OCI-LY7 (cell line): ENCODE data around the gene YY1. TPM values are rescaled to one million over a fixed set of nuclear protein-coding genes. Genes with fewer than 3 reads are reported as not detected.
A peak's percentile ranks its signal among the peaks of the same experiment; 100 is the strongest.

ENCODE experiments used
- BruUV-seq: library from RNA; stranded (reverse); fragments of 400-500 nt; replicated peaks from 2 replicates; lab custom pipeline; 2021; lab: Mats Ljungman, UMichigan
- CTCF ChIA-PET: fragments of 300-600 bp; sonication (Branson Sonifier 250); formaldehyde crosslinking; loops from one replicate; lab custom pipeline; 2022; ENCODE audit warnings: antibody characterized with exemption; ENCODE audit not compliant: unreplicated experiment; lab: Charles Lee
- POLR2A ChIA-PET: fragments of 300-600 bp; sonication (Branson Sonifier 250); formaldehyde crosslinking; loops from one replicate; lab custom pipeline; 2022; ENCODE audit warnings: antibody characterized with exemption; lab: Charles Lee
- DNase-seq: peaks from one replicate; pipeline ENCODE4 v3.0.0-alpha.2; 2015; ENCODE audit warnings: low spot score
- H2AFZ ChIP-seq: fragments of 200-600 bp; sonication (generic), shearing (Covaris generic); 2 replicates; pipeline ENCODE4 v1.6.1; 2014; ENCODE audit warnings: mild to moderate bottlenecking, antibody characterized with exemption, low read length, moderate library complexity
- H3K27ac ChIP-seq: fragments of 200-600 bp; sonication (generic); 2 replicates; pipeline ENCODE4 v1.5.1; 2014; ENCODE audit warnings: mixed run types, low read depth, mild to moderate bottlenecking, moderate library complexity, low read length, inconsistent platforms; ENCODE audit not compliant: poor library complexity, severe bottlenecking
- H3K36me3 ChIP-seq: fragments of 200-600 bp; sonication (generic); 2 replicates; pipeline ENCODE4 v1.6.1; 2014; ENCODE audit warnings: mild to moderate bottlenecking, antibody characterized with exemption, low read length, moderate library complexity, mixed read lengths; ENCODE audit not compliant: insufficient read depth
- H3K4me1 ChIP-seq: fragments of 200-600 bp; sonication (generic); 2 replicates; pipeline ENCODE4 v1.5.1; 2014; ENCODE audit warnings: mild to moderate bottlenecking, low read length; ENCODE audit not compliant: insufficient read depth, poor library complexity, severe bottlenecking
- H3K4me2 ChIP-seq: fragments of 200-600 bp; sonication (generic); 2 replicates; pipeline ENCODE4 v1.6.1; 2014; ENCODE audit warnings: mild to moderate bottlenecking, low read length
- H3K4me3 ChIP-seq: fragments of 200-600 bp; sonication (generic); 2 replicates; pipeline ENCODE4 v1.5.1; 2014; ENCODE audit warnings: mild to moderate bottlenecking, low read depth, low read length; ENCODE audit not compliant: poor library complexity, severe bottlenecking
- H3K79me2 ChIP-seq: fragments of 200-600 bp; sonication (generic); 2 replicates; pipeline ENCODE4 v1.6.1; 2016; ENCODE audit warnings: low read depth, mild to moderate bottlenecking, low read length, moderate library complexity, mixed read lengths; ENCODE audit not compliant: insufficient read depth
- H3K9me2 ChIP-seq: fragments of 200-600 bp; sonication (generic); 2 replicates; pipeline ENCODE4 v1.6.1; 2016; ENCODE audit warnings: mild to moderate bottlenecking, low read length, mixed read lengths; ENCODE audit not compliant: insufficient read depth
- H3K9me3 ChIP-seq: fragments of 200-600 bp; sonication (generic); 2 replicates; pipeline ENCODE4 v1.6.1; 2014; ENCODE audit warnings: mild to moderate bottlenecking, mixed run types, low read length, mixed read lengths
- H4K20me1 ChIP-seq: fragments of 200-600 bp; sonication (generic); 2 replicates; pipeline ENCODE4 v1.6.1; 2014; ENCODE audit warnings: mild to moderate bottlenecking, antibody characterized with exemption, low read length, moderate library complexity, mixed read lengths; ENCODE audit not compliant: insufficient read depth
- EZH2phosphoT487 ChIP-seq: fragments of 200-600 bp; sonication (generic); IDR thresholded peaks from 2 replicates; pipeline ENCODE4 v1.6.1; 2018; ENCODE audit warnings: low read depth, borderline replicate concordance, mild to moderate bottlenecking, mixed run types, antibody characterized with exemption, low read length, moderate library complexity, mixed read lengths
- intact Hi-C: fragments of 100-400 bp; cut with micrococcal nuclease; formaldehyde crosslinking; loops from one replicate; pipeline ENCODE4 v1.10.0; 2022; ENCODE audit not compliant: unreplicated experiment
- total RNA-seq, 2 experiments: library from RNA; depleted of rRNA in 1 of 2; stranded (reverse); fragments of >200 nt in 1 of 2; shearing (Covaris generic) in 1 of 2; gene quantifications; 2 replicates each; pipeline ENCODE4 v1.2.3, GENCODE V29; 2014 to 2022
- TF ChIP-seq, protein P1 (sequence below): fragments of 200-600 bp; sonication (generic); conservative IDR thresholded peaks from 2 replicates; pipeline ENCODE4 v1.5.1; 2014; ENCODE audit warnings: mild to moderate bottlenecking, antibody characterized with exemption, low read length, moderate library complexity, mixed read lengths

The YY1 gene
- total RNA-seq, 2 experiments from 2014 or later = 59.9 to 140 TPM

DNA sequence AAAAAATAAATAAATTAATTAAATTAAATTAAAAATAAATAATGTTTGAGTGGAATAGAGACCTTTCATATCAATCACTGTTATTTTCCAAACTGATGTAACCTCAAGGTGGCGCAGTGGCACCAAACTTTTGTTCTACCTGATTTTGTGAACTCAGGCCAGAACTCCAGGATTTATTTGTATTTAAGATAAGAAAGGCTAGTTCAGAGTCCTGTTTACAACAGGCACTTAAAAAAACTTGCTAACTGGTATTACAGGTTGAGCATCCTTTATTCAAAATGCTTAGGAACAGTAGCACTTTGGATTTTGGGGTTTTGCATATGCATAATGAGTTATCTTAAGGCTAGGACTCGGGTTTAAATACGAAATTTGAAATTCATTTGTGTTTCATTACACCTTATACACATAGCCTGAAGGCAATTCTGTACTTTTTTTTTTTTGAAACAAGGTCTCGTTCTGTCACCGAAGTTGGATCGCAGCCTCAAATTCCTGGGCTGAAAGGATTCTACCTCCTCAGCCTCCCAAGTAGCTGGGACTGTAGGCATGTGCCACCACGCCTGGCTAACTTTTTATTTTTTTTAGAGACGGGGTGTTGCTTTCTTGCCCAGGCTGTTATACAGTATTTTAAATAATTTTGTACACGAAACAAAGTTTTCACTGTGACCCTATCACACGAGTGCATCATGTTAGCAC, 32.4 kb downstream of the YY1 start:
- intact Hi-C loops = no loop called here
- Histone ChIP-seq H3K4me3 (no peak overlapping the region), H3K9me2 (no peaks in the 10 kb centered on the region), H2AFZ (no peak overlapping the region), H3K27ac (no peak overlapping the region), H4K20me1 (peaks cover 47% of the 10 kb centered on the region), H3K9me3 (no peaks in the 10 kb centered on the region), H3K4me2 (no peak overlapping the region), H3K36me3 (peaks cover 83% of the 10 kb centered on the region), H3K4me1 (no peaks in the 10 kb centered on the region), H3K79me2 (peaks cover 95% of the 10 kb centered on the region)
- ChIA-PET CTCF (no interaction called here), POLR2A (no interaction called here)
- peak; percentile 37 for DNase-seq
- no TSS peak for BruUV-seq
- TF ChIP-seq, protein P1, sequence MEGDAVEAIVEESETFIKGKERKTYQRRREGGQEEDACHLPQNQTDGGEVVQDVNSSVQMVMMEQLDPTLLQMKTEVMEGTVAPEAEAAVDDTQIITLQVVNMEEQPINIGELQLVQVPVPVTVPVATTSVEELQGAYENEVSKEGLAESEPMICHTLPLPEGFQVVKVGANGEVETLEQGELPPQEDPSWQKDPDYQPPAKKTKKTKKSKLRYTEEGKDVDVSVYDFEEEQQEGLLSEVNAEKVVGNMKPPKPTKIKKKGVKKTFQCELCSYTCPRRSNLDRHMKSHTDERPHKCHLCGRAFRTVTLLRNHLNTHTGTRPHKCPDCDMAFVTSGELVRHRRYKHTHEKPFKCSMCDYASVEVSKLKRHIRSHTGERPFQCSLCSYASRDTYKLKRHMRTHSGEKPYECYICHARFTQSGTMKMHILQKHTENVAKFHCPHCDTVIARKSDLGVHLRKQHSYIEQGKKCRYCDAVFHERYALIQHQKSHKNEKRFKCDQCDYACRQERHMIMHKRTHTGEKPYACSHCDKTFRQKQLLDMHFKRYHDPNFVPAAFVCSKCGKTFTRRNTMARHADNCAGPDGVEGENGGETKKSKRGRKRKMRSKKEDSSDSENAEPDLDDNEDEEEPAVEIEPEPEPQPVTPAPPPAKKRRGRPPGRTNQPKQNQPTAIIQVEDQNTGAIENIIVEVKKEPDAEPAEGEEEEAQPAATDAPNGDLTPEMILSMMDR = peak; percentile 76
- TF ChIP-seq EZH2phosphoT487 = no peak

DNA sequence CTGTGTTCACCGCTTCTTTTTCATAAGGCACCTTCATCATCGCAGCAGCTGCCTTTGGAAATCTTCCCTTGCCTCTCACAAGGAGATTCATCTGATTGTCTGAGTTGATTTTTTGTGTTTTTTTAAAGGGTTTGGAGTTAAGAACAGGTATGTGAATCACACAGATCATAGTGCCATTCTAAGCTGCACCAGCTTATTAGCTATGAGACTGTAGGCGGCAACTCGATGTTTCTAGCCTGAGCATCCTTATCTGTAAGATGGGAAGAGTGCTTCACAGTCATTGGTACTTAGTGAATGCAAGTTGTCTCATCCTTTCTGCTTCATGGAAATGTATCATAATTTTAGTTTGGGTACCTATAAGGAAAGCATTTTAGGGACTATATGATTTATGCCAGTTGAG, 35.3 kb downstream of the YY1 start:
- peaks cover 46% of the 10 kb centered on the region for H4K20me1 ChIP-seq
- no peak overlapping the region for H3K4me3 ChIP-seq
- H3K4me2 ChIP-seq = no peak overlapping the region
- intact Hi-C loops = no loop called here
- CTCF ChIA-PET = no interaction called here
- no peak for TF ChIP-seq EZH2phosphoT487
- TF ChIP-seq, protein P1 = no peak
- no peak overlapping the region for H3K27ac ChIP-seq
- no peak for DNase-seq
- H3K9me3 ChIP-seq = no peaks in the 10 kb centered on the region
- H2AFZ ChIP-seq = no peak overlapping the region
- H3K4me1 ChIP-seq = peaks cover 14% of the 10 kb centered on the region
- POLR2A ChIA-PET = interaction anchor here (1.7 kb wide), 1 partner anchor 11 kb away, joined by 4 read pairs; no protein-coding TSS in a partner anchor
- peaks cover 85% of the 10 kb centered on the region for H3K36me3 ChIP-seq
- H3K79me2 ChIP-seq = peaks cover 95% of the 10 kb centered on the region
- H3K9me2 ChIP-seq = no peaks in the 10 kb centered on the region
- BruUV-seq = no TSS peak

DNA sequence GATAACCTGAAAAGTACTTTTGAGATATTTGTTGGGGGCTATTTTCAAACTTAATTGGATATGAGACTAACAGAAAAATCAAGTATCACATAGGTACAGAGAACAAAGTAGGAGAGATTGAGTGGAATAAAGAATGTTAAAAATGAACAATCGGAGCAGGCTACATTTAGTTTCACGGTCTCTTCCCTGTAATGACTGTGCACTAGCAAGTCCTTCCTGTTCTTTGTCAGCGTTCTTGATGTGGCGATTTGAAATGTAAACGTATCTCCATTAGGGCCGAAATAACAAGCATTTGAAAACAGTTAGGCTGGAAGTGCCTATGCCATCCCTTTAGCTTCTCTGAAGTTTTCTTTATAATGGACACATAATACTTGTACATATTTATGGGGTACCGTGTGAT, 36.3 kb downstream of the YY1 start:
- Histone ChIP-seq H3K36me3 (peaks cover 89% of the 10 kb centered on the region), H3K79me2 (peaks cover 95% of the 10 kb centered on the region), H3K9me2 (no peaks in the 10 kb centered on the region), H3K4me1 (peaks cover 14% of the 10 kb centered on the region), H3K27ac (no peak overlapping the region), H3K4me3 (no peak overlapping the region), H2AFZ (no peak overlapping the region), H3K4me2 (no peak overlapping the region), H4K20me1 (peaks cover 43% of the 10 kb centered on the region), H3K9me3 (no peaks in the 10 kb centered on the region)
- POLR2A ChIA-PET = interaction anchor here (1.6 kb wide), 1 partner anchor 16 kb away, joined by 6 read pairs; no protein-coding TSS in a partner anchor
- intact Hi-C loops = no loop called here
- no TSS peak for BruUV-seq
- no peak for TF ChIP-seq EZH2phosphoT487
- TF ChIP-seq, protein P1 = no peak
- no peak for DNase-seq
- CTCF ChIA-PET = no interaction called here
